ENCODE results near the gene CST4.
"Not testable (repeated sequence)": the region's sequence is repeated elsewhere in the genome, so short reads cannot be mapped to it uniquely, and the experiment has no call there.

The CST4 gene

DNA sequence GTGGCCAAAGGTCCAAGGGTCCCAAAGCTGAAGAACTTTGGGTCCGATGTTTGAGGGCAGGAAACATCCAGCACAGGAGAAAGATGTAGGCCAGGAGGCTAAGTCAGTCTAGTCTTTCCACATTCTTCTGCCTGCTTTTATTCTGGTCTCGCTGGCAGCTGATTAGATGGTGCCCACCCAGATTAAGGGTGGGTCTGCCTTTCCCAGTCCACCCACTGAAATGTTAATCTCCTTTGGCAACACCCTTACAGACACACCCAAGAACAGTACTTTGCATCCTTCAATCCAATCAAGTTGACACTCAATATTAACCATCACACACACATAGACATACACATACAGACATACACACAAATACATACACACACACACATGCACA is 29.2 kb downstream of the CST4 start:
- DNase-seq = not testable (repeated sequence)

DNA sequence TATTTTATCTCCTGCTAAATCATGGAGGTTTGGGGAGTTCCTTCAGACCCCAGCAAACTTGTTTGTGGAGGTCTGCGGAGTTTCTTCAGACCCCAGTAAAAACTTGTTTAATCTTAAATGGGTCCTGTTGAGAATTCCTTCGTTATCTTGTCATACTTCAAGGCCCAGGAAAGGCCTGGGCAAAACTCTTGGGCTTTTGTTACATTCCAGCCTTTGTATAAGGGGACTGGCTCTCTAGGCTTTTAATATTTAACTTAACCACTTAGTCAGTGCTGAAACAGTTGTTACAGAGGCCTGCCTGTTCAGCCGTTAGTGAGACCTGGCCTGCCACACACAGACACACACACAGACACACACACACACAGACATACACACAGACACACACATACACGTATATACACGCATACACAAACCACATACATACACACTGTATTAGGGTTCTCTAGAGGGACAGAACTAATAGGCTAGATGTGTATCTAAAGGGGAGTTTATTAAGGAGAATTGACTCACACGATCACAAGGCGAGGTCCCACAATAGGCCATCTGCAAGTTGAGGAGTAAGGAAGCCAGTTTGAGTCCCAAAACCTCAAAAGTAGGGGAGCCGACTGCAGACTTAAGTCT is 29.7 kb downstream of the CST4 start:
- DNase-seq = no peak

DNA sequence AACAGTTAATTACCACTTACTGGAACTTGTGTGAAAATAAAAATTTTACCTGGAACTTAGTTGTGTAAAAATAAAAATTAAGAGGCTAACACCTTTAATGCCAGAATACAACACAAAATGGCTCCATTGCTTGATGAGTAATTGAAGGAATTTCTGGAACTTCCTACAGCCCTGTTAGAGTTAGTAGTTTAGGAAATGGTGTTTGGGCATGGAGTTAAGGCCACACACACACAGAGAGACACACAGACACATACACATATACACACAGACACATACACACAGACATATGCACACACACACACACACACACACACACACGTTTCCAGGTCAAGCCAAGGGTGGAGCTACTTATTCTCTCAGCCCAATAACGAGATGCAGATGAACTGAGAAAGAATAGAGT is 30.5 kb downstream of the CST4 start:
- no peak for DNase-seq

DNA sequence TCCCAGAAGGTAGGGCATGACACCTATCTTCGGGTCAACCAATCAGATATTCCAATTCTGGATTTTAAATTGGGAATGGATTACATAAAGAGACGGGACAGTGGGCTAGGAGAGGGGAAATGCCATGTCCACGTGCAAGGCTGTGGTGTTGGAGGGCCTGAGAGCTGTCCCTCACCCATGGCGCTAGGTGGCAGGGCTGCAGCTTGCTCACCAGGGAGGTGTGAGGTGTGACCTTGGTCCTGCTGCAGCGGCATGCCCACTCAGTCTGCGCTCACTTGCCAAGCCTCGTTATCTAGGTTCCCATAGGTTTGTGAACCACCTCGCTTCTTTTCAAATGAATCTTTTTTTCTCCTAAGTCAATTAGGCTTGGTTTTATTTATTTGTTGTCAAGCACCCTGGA is 31.6 kb downstream of the CST4 start:
- DNase-seq = no peak

DNA sequence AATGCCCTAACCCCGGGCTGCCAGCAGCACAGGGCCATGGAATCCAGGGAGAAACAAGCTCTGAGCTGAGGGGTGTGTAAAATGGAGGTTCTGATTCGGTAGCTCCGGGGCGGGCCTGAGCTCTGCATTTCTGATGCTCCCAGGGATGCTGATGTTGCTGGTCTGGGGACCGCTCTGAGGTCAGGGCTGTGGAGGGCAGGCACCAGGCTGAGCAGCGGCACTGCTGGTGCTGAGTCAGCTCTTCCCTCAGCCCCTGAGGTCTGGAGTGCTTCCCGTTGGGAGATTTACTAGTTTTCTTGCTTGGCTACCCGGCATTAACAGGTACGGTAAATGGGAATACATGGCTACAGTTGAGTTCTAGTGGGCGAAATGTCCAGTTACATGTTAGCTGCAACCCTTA is 32.5 kb downstream of the CST4 start:
- DNase-seq = no peak

DNA sequence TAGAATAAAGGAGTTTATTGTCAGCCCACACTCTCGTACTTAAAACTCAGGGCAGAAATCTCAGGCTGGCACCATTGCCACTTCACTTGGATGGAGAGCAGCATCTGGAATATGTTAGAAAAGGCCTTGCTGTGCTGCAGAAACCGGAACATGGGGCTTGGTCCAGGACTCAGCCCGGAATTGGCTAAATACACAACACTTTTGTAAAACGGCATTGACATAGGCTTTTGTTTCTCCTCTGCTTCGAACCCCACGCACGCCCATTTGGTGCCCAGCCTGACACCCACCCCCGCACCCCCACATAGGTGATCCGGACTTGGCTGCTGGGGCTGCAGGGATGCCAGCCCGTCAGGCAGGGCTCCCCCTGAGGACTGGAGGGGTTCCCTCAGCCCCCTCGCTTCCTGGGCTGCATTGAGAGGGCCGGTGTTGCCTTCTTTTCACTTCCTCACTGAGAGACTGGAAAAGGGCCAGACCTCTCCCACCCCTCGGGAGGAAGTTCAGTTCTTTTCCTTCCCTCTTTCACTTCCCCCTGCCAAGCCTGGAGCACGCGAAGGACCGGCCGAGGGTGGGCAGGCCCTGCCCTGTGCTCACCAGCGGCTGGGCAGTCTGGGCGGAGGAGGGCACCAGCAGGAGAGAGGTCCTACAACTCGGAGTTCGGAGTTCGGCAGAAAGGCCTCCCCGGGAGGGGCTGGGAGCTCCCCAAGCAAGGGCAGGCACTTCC is 33.2 kb downstream of the CST4 start:
- DNase-seq = no peak

DNA sequence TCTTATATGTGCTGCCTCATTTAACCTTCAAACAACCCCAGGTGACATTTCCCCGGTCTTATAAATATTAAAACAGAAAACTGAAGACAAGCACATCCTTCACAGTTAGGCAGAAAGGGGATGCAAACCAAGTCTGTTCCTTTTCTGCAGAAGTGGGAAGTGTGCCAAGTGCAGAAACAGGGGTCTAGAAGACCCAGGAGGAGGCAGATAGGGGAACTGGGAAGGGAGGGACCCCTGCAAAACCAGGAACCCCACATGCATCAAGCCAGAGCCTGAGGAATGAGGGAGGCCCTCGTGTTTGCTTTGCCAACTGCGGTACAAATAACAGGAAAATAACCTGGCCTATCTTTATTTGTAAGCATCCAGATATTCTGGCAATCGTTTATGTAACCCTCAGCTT is 34.1 kb downstream of the CST4 start:
- no peak for DNase-seq

DNA sequence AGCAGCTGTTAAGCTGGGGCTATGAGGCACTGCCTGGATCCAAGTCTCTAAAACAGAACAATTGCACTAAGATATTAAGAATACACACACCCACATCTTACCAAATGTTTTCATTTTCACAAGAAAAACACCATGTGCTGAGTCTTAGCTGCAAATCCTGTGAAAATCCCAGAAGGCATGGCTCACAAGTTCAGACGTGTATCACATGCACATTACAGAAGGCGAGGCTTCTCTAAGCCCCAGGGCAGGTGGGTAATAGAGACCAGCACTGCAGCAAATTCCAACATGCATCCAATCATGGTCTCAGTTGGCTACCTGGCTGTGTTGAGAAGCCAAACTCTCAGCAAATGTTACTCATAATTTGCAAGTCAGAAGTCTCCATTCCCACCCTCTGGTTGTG is 34.8 kb downstream of the CST4 start:
- DNase-seq = no peak

DNA sequence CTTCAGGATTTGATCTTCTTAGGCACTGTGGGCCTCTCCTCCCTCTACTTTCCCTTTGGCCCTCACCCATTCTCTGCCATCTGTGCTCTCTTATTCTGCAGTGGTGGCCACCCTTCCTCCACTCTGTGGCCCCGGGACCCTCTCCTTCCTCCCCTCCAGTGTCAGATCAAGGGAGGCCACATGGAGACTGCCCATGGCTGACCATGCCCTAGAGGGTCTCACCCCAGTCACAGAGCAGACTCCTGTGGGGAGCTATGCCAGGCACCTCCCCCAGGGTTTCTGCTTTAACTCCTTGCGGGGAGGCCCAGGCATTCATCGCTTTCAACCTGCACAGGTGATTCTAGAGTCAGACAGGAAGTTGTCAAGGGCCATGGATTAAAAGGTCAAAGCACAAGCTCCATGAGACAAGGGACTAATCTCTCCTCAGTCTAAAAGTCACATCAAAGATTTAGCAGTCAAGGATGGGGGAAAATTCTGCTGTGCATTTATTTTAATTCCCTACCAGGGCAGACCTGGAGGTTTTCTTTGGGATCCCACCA is 35.4 kb downstream of the CST4 start:
- DNase-seq = no peak

DNA sequence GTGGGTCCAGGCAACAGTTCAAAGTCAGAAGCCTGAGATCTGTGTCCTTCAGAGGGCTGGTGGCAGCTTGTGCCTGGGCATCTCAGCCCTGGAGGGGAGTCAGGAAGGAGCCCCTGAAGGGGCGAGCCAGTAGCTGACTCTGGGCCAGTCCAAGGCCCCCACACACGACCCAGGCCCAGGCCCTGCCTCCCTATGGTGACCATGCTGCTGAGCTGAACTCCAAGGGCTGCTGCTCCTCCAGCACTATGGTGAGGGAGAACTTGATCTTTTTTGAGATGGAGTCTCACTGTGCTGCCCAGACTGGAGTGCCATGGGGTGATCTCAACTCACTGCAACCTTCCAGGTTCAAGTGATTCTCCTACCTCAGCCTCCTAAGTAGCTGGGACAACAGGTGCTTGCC is 35.9 kb downstream of the CST4 start:
- DNase-seq = no peak

DNA sequence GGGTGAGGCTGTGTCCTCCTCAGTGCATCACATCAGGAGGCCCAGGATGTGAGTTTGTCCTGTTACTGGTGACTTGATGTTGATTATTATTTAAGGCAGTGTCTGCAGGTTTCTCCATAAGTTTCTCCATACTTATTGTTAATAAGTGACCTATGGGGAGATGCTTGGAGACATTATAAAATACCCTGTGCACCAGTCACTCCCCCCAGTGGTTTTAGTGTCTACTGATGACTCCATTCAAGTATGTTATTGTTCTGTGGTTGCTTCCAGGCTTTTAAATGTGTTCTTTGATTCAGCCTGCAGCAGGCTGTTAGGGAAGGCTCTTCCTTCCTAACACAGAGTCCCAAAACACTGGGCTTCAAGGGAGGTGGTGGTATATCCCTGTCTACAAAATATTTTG is 36.5 kb downstream of the CST4 start:
- no peak for DNase-seq

DNA sequence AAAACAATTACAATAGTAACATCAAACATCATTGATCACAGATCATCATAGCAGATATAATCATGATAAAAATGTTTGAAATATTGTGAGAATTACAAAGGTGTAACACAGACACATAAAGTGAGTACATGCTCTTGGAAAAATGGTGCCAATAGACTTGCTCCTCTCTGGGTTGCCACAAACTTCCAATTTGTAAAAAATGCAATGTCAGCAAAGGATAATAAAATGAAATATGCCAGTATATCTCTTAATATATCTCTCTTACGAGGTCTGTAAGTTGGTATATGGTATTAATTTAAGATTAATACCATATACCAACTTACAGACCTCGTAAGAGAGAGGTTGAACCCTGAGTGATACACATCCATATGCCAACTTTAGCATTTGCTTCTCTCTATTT is 37.7 kb downstream of the CST4 start:
- no peak for DNase-seq

DNA sequence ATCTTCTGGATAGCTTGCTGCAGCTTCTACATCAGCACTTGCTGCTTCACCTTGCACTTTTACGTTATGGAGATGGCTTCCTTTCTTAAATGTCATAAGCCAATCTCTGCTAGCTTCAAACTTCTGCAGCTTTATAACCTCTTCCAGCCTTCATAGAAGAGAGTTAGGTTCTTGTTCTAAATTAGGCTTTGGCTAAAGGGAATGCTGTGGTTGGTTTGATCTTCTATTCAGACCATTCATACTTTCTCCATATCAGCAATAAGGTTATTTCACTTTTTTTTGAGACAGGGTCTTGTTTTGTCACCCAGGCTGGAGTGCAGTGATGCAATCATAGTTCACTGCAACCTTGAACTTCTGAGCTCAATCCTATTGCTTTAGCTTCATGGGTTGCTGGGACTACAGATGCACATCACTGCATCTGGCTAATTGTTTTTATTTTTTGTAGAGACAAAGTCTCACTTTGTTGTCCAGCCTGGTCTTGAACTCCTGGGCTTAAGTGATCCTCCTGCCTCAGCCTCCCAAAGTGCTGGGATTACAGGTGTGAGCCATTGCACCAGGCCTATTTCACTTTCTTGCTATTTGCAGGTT is 38.9 kb downstream of the CST4 start:
- DNase-seq = no peak

DNA sequence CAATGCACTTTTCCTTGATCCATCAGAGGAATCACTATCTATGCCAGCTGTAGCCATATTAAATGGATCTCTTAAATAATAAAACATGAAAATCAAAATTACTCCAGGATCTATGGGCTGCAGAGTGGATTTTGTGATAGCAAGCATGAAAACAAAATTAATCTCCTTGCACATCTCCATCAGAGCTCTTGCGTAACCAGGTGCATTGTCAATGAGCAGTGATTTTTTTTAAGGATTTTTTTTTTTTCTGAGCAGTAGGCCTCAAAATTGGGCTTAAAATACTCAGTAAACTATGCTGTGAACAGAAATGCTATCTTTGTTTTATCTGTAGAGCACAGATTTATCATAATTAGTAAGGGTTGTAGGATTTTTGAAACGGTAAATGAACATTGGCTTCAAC is 39.6 kb downstream of the CST4 start:
- DNase-seq = no peak

DNA sequence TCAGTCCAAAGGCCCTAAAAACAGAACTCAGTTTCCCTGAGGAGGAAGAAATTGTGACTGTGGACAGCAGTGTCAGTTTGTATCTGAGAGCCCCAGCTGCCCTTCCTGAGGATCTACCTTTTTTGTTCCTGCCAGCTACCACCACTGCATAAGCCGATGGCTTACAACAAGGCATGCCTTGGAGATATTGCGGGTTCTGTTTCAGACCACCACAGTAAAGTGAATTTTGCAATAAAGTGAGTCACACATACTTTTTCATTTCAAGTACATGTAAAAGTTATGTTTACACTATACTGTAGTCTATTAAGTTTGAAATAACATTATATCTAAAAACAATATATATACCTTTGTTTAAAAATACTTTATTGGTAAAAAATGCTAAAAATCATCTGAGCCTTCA is 41.5 kb downstream of the CST4 start:
- no peak for DNase-seq

DNA sequence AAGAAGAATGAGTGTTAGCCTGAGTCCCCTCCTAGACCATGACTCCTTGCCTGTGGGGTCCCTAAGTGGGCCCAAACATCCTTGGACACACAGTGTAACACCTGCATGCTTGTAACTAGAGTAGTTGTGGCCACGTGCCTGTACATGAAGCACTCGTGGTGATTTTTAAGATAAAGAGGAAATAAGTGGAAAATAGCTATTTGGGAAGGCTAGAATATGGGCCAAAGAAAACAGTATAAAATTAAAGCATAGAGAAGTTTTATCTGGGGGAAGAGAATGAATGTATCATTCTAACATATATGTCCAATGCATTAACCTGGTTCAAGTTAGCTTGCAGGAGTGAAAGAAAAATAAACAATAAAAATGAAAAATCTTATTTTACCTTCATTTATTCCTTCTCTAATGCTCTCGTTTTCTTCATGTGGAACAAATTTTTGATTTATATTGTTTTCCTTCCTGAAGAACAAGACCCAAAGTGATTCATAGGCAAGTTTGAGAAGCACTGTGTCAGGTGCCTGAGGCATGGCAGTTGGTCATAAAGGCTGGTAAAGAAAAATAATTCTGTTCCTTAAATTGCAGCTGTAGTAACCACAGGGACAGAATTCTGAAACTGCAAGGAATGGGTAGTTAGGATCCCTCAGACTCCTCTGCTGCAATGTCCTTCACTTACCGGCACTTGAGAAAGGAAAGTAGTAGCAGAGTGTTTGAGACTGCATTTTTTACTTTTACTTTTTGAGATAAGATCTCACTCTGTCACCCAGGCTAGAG is 42.5 kb downstream of the CST4 start:
- DNase-seq = no peak

DNA sequence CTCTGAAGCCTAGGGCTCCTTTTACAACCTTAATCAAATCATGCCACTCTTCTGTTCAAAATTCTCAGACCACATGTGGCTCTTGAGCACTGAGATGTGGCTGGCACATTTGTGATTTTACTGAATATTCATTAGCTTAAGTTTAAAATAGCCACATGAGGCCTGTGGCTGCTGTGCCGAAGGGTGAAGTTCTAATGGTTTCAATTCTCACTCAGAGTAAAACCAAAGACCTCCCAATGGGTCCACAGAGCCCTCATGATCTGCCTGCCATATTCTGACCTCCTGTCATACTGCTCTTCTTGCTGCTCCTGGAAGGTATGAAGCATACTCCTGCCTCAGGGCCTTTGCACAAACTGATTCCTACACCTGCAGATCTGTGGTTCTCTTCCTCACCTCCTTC is 43.3 kb downstream of the CST4 start:
- no peak for DNase-seq

DNA sequence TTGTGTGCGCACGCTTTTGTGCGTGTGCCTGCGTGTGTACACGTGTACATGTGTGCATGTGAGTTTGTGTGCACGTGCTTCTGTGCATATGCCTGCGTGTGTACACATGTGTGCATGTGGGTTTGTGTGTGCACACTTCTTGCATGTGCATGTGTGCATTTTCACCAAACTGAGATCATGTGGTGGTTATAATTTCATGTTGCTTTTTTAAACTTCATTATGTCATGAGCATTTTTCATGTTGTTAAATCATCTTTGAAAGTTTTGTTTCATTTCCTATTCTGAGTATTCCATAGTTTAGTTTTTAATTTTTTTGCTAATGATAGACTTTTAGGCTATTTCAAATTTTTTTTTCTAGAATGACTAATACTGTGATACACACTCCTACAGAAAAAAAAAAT is 44.7 kb downstream of the CST4 start:
- DNase-seq = no peak

DNA sequence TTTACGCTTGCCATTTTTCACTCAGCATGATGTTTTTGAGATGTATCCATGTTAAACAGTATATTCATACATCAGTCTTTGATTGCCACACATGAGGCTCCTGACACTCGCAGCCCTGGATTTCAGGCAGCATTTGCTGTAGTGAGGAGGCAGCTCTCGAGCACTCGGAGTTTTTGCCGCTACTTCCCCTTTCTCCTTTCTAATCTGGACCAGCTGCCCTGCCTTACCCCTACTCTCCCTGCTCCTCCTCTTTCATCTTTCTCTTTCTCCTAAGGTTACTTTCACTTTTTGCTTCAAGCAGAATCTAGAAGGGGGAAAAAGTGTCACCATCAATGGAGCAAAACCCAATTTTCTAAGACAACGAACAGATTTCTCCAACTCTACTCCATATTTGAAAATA is 45.2 kb downstream of the CST4 start:
- DNase-seq = no peak

DNA sequence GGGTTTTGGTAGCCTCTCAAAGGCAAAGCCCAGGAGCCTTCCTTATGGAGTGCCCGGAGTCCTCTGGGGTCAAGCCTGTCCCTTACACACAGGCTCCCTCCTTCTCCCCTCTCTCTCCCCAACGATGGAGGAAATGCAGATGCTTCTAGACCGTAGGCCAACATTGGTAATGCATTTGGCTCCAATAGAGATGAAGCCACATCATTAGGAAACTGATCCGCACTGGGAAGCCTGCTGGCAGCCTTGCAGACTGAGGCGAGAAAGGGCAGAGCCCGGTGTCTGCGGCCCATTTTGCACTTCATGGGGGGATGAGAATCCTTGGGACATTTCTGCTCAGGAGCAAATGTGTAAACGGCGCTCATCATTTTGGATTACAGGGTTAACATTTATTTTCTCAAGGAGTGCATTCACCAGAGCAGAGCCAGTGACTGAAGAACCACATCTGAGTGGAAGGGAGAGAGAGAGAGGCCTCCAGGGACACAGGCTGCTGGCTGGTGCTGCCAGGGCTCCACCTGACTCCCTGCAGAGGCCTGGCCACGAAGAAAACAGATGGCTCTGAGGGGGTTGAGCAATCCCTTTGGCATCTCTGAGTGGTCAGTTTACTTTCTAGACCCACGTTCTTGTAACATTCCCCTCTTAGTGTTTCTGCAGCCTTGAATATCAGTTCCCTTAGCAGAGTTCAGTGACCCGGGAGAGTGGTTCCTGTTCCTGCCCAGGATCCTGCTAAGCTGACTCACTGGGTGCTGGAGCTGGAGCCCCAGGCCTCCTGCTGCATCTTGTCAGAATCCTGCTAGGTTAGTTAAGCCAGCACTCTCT is 46.7 kb downstream of the CST4 start:
- no peak for DNase-seq

DNA sequence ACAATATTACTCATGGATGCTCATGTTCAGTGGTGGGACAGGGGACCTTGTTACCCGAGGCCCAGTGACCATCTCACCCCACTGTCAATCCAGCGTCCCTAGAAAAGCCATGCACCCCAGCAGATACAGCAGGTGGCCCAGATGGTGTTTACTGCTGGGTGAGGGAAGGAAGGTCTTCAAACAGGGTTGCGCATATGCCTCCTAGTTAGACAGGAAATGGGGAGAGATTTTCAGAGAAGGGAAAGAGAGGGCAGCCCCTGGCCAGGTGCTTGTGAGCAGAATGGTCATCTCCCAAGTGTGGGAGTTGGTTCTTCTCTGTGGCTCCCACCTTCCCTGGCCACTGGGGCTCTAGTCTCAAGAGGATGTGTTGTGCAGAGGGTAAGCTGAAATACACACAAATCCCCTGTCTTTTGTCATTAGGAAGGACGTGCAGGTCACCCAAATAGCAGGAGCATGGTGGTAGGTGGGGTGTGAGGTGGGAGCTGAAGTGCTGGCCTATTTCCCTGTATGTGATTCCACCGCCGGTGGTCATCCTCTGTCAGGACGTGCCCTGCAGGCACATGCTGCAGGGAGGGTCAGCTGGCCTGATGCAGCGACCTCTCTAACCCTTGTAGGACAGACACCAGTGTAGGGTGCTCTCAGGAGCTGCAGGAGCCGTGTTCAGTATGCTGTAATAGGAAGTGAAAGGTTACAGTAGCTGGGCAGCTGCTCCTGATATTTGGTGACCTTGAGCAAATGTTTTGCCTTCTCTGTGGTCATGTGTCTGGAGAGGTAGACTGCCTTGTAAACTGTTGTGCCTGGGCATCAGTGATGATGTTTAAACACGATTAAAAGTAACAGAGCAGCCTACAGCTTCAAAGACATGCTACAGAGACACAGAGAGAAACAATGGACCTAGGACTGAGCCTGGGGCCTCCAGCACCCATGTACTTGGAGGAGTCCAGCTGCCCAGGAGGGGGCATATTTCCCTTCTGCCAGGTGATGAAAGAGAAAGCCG is 47.9 kb downstream of the CST4 start:
- DNase-seq = no peak

All from effector CD8-positive, alpha-beta T cell (primary cell).